Activated T-cell treated with anti-CD3 and anti-CD28 coated beads, Interleukin-2, amount 50 U/mL, for 24 hours (primary cell): ENCODE data around the gene SCAF4.

Source experiments
- DNase-seq: peaks from one replicate; pipeline ENCODE4 v3.0.0-alpha.2; 2020
- H3K27ac Mint-ChIP-seq: 2 replicates; pipeline ENCODE4 v1.8.0; 2020; ENCODE audit warnings: mild to moderate bottlenecking, mixed read lengths
- H3K27me3 Mint-ChIP-seq: 2 replicates; pipeline ENCODE4 v1.8.0; 2020; ENCODE audit warnings: mixed read lengths
- H3K36me3 Mint-ChIP-seq: 2 replicates; pipeline ENCODE4 v1.8.0; 2020; ENCODE audit warnings: low read depth, mixed read lengths
- H3K4me1 Mint-ChIP-seq: 2 replicates; pipeline ENCODE4 v1.8.0; 2020; ENCODE audit warnings: low read depth, mixed read lengths
- H3K4me3 Mint-ChIP-seq: 2 replicates; pipeline ENCODE4 v1.8.0; 2020; ENCODE audit warnings: mild to moderate bottlenecking, moderate library complexity, mixed read lengths
- H3K9me3 Mint-ChIP-seq: 2 replicates; pipeline ENCODE4 v1.8.0; 2020; ENCODE audit warnings: mixed read lengths

The SCAF4 gene

GRCh38 chr21:31711745-31712285 is 20.1 kb downstream of the SCAF4 start:
- no peak for DNase-seq
- Mint-ChIP-seq H3K4me3 (no peak overlapping the region), H3K36me3 (peaks cover 23% of the 10 kb centered on the region), H3K4me1 (peaks cover 90% of the 10 kb centered on the region), H3K27me3 (no peaks in the 10 kb centered on the region), H3K27ac (peak overlapping the region; percentile 32), H3K9me3 (no peaks in the 10 kb centered on the region)

GRCh38 chr21:31711326-31711725 is 20.6 kb downstream of the SCAF4 start:
- no peak overlapping the region for H3K4me3 Mint-ChIP-seq
- DNase-seq, result no peak
- H3K27ac Mint-ChIP-seq, result no peak overlapping the region
- no peaks in the 10 kb centered on the region for H3K9me3 Mint-ChIP-seq
- peaks cover 90% of the 10 kb centered on the region for H3K4me1 Mint-ChIP-seq
- peaks cover 28% of the 10 kb centered on the region for H3K36me3 Mint-ChIP-seq
- no peaks in the 10 kb centered on the region for H3K27me3 Mint-ChIP-seq

GRCh38 chr21:31710586-31710985 is 21.3 kb downstream of the SCAF4 start:
- Mint-ChIP-seq H3K27ac (peak overlapping the region; percentile 61), H3K36me3 (peaks cover 31% of the 10 kb centered on the region), H3K4me3 (no peak overlapping the region), H3K27me3 (no peaks in the 10 kb centered on the region), H3K9me3 (no peaks in the 10 kb centered on the region), H3K4me1 (peaks cover 85% of the 10 kb centered on the region)
- no peak for DNase-seq

- Mint-ChIP-seq H3K27me3 (no peaks in the 10 kb centered on the region), H3K36me3 (peaks cover 41% of the 10 kb centered on the region), H3K9me3 (no peaks in the 10 kb centered on the region), H3K27ac (no peak overlapping the region), H3K4me1 (peaks cover 67% of the 10 kb centered on the region), H3K4me3 (no peak overlapping the region)
- no peak for DNase-seq
These were observed 23.4 kb downstream of the SCAF4 start for GRCh38 chr21:31708541-31708940.

GRCh38 chr21:31707499-31707898 is 24.4 kb downstream of the SCAF4 start:
- peaks cover 51% of the 10 kb centered on the region for H3K36me3 Mint-ChIP-seq
- no peak overlapping the region for H3K27ac Mint-ChIP-seq
- no peak for DNase-seq
- peaks cover 60% of the 10 kb centered on the region for H3K4me1 Mint-ChIP-seq
- no peak overlapping the region for H3K4me3 Mint-ChIP-seq
- no peaks in the 10 kb centered on the region for H3K27me3 Mint-ChIP-seq
- H3K9me3 Mint-ChIP-seq, result no peaks in the 10 kb centered on the region

GRCh38 chr21:31706562-31706961 is 25.4 kb downstream of the SCAF4 start:
- Mint-ChIP-seq H3K4me3 (no peak overlapping the region), H3K9me3 (no peaks in the 10 kb centered on the region), H3K36me3 (peaks cover 61% of the 10 kb centered on the region), H3K27me3 (no peaks in the 10 kb centered on the region), H3K27ac (peak overlapping the region; percentile 23), H3K4me1 (peaks cover 57% of the 10 kb centered on the region)
- no peak for DNase-seq

GRCh38 chr21:31700040-31700439 is 31.9 kb downstream of the SCAF4 start:
- no peak overlapping the region for H3K4me3 Mint-ChIP-seq
- H3K9me3 Mint-ChIP-seq, result no peaks in the 10 kb centered on the region
- no peaks in the 10 kb centered on the region for H3K27me3 Mint-ChIP-seq
- H3K36me3 Mint-ChIP-seq, result peaks cover 92% of the 10 kb centered on the region
- no peak for DNase-seq
- peaks cover 23% of the 10 kb centered on the region for H3K4me1 Mint-ChIP-seq
- no peak overlapping the region for H3K27ac Mint-ChIP-seq

GRCh38 chr21:31698461-31698860 is 33.5 kb downstream of the SCAF4 start:
- H3K27ac Mint-ChIP-seq, result peak overlapping the region; percentile 10
- DNase-seq, result no peak
- H3K4me1 Mint-ChIP-seq, result peaks cover 20% of the 10 kb centered on the region
- H3K27me3 Mint-ChIP-seq, result no peaks in the 10 kb centered on the region
- no peaks in the 10 kb centered on the region for H3K9me3 Mint-ChIP-seq
- H3K4me3 Mint-ChIP-seq, result no peak overlapping the region
- peaks cover 93% of the 10 kb centered on the region for H3K36me3 Mint-ChIP-seq

- Mint-ChIP-seq H3K36me3 (peaks cover 91% of the 10 kb centered on the region), H3K4me3 (no peak overlapping the region), H3K27me3 (no peaks in the 10 kb centered on the region), H3K27ac (peak overlapping the region; percentile 64), H3K4me1 (peaks cover 14% of the 10 kb centered on the region), H3K9me3 (no peaks in the 10 kb centered on the region)
- no peak for DNase-seq
These were observed 35.5 kb downstream of the SCAF4 start for GRCh38 chr21:31696424-31696823.

GRCh38 chr21:31693222-31693621 is 38.7 kb downstream of the SCAF4 start:
- no peaks in the 10 kb centered on the region for H3K9me3 Mint-ChIP-seq
- no peak for DNase-seq
- H3K4me1 Mint-ChIP-seq, result peaks cover 7% of the 10 kb centered on the region
- H3K27me3 Mint-ChIP-seq, result no peaks in the 10 kb centered on the region
- no peak overlapping the region for H3K27ac Mint-ChIP-seq
- no peak overlapping the region for H3K4me3 Mint-ChIP-seq
- H3K36me3 Mint-ChIP-seq, result peaks cover 89% of the 10 kb centered on the region

- Mint-ChIP-seq H3K27ac (no peak overlapping the region), H3K36me3 (peaks cover 89% of the 10 kb centered on the region), H3K4me1 (no peaks in the 10 kb centered on the region), H3K9me3 (no peaks in the 10 kb centered on the region), H3K4me3 (no peak overlapping the region), H3K27me3 (no peaks in the 10 kb centered on the region)
- no peak for DNase-seq
These were observed 43.1 kb downstream of the SCAF4 start for GRCh38 chr21:31688603-31689368.

GRCh38 chr21:31687108-31687507 is 44.8 kb downstream of the SCAF4 start:
- Mint-ChIP-seq H3K4me1 (no peaks in the 10 kb centered on the region), H3K4me3 (no peak overlapping the region), H3K36me3 (peaks cover 91% of the 10 kb centered on the region), H3K27me3 (no peaks in the 10 kb centered on the region), H3K9me3 (no peaks in the 10 kb centered on the region), H3K27ac (no peak overlapping the region)
- no peak for DNase-seq

- no peak overlapping the region for H3K27ac Mint-ChIP-seq
- no peaks in the 10 kb centered on the region for H3K9me3 Mint-ChIP-seq
- no peak overlapping the region for H3K4me3 Mint-ChIP-seq
- peaks cover 92% of the 10 kb centered on the region for H3K36me3 Mint-ChIP-seq
- no peaks in the 10 kb centered on the region for H3K27me3 Mint-ChIP-seq
- no peaks in the 10 kb centered on the region for H3K4me1 Mint-ChIP-seq
- no peak for DNase-seq
These were observed 45.5 kb downstream of the SCAF4 start for GRCh38 chr21:31686272-31686915.

- DNase-seq, result no peak
- no peaks in the 10 kb centered on the region for H3K4me1 Mint-ChIP-seq
- H3K36me3 Mint-ChIP-seq, result peaks cover 88% of the 10 kb centered on the region
- no peak overlapping the region for H3K4me3 Mint-ChIP-seq
- H3K27ac Mint-ChIP-seq, result no peak overlapping the region
- H3K27me3 Mint-ChIP-seq, result no peaks in the 10 kb centered on the region
- H3K9me3 Mint-ChIP-seq, result no peaks in the 10 kb centered on the region
These were observed 47.0 kb downstream of the SCAF4 start for GRCh38 chr21:31684918-31685317.

- Mint-ChIP-seq H3K27me3 (no peaks in the 10 kb centered on the region), H3K4me1 (no peaks in the 10 kb centered on the region), H3K9me3 (no peaks in the 10 kb centered on the region), H3K27ac (no peak overlapping the region), H3K4me3 (no peak overlapping the region), H3K36me3 (peaks cover 76% of the 10 kb centered on the region)
- no peak for DNase-seq
These were observed 48.9 kb downstream of the SCAF4 start for GRCh38 chr21:31683029-31683428.
